NCI-H2196 treated with DMSO at 0.1 percent for 48 hours (cell line): ENCODE data around the gene DOCK1.

ENCODE experiments used
- DNase-seq: peaks from one replicate; lab custom pipeline; 2025; ENCODE audit not compliant: unreplicated experiment; lab: John Stamatoyannopoulos, UW

DOCK1 gene

DNA sequence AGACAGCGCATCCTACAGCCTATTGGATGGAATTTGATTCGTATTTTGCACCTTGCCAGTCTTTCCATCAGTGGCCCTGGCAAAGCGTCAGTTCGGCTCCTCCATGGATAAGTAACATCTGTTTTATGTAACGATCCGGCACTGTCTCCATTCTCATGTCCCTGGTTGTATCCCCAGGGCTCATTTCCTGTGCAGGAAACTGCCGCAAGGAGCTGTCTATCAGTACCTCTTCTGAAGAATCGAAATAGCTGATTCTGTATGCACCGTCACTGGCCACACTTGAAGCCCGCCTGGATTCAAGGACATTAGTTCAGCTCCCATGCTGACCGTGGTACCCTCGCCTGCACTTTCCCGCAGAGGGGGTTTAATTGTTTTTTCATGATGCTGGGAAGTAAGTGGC is 590.8 kb downstream of the DOCK1 start:
- no peak for DNase-seq

DNA sequence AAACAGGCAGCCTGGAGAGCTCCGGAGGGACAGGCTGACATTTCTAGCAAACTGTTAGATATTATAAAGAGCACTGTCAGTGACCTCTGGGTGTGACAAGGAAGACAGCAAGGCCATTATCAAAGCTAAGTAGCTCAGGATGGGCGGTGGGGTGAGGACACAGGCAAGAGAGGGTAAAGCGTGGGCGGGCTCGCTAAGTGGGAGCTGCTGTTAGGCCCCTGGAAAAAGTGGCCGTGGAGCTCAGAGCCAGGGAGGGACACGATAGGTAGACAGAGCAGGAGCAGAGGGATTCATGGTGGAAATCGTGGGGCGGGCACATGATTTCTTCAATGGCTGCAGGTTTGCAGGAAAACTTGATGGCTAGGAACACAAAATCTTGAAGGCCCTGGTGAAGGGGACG is 592.5 kb downstream of the DOCK1 start:
- DNase-seq: no peak

DNA sequence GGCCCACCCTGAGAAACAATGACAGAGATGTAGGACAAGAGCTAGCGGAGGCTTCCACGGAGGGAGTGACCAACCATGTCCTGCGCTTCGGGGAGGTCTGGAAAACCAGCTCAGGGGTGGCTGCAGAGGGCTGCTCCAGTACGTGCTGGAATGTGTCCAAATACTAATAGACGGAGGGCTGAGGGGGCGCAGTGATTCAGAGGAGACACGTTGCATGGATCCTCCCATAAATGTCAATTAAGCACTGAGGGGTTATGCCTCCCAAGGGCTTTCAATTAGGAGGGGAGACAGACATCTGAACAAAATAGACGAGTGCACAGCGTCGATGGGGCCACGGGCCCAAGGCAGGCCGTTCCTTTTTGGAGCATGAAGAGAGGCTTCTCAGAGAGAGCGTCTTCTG is 592.9 kb downstream of the DOCK1 start:
- DNase-seq: no peak

DNA sequence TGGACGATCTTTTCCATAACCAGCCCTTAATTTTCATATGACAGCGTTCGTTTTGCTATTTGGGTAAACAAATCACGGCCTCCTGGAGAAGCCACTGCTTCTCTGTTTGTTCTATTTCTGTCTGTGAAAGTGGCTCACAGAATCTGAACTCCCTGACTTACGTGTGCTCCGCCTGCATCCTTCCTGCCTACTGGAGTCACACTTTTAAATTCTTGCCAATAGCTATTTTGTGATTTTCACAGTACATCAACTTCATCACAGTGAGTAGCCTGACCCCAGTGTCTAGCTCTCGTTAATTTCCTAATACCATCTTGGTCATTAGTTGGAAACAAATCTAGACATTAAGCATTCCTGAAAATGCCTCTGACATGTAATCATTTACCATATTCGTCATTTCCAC is 594.9 kb downstream of the DOCK1 start:
- DNase-seq: no peak
